ENCODE measurements around the gene RETSAT.

DNA sequence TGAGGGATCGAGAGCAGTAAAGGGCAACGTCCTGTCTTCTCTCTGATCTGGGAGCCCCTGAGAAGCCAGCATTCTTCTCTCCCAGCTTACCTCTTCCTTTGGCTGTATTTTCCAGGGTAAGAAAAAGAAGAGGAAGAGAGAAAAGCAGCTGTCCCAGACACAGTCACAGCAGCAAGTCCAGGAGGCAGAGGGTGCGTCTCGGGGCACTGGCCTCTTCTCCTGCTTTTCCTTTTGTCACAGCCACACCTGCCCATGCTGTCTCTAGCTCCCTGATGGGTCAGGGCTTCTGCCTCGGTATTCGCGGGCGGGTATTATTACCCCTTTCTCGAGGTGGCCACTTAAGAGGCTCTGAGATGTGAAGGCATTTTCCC is 46.8 kb downstream of the RETSAT start:
- no peak for TF ChIP-seq CEBPB (IDR thresholded peaks at IDR 0.05; ENCODE audit: low read depth, low read length)
- TF ChIP-seq, protein P1, sequence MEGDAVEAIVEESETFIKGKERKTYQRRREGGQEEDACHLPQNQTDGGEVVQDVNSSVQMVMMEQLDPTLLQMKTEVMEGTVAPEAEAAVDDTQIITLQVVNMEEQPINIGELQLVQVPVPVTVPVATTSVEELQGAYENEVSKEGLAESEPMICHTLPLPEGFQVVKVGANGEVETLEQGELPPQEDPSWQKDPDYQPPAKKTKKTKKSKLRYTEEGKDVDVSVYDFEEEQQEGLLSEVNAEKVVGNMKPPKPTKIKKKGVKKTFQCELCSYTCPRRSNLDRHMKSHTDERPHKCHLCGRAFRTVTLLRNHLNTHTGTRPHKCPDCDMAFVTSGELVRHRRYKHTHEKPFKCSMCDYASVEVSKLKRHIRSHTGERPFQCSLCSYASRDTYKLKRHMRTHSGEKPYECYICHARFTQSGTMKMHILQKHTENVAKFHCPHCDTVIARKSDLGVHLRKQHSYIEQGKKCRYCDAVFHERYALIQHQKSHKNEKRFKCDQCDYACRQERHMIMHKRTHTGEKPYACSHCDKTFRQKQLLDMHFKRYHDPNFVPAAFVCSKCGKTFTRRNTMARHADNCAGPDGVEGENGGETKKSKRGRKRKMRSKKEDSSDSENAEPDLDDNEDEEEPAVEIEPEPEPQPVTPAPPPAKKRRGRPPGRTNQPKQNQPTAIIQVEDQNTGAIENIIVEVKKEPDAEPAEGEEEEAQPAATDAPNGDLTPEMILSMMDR (conservative IDR thresholded peaks at IDR 0.05; ENCODE audit: low read depth, low read length) = no peak
- no peak for TF ChIP-seq MAZ (IDR thresholded peaks at IDR 0.05; ENCODE audit: borderline replicate concordance, low read depth, low read length)

Measured in IMR-90 (cell line).